ENCODE results near the gene LSMEM2.
A peak's percentile ranks its signal among the peaks of the same experiment; 100 is the strongest.
"Not testable (repeated sequence)": the region's sequence is repeated elsewhere in the genome, so short reads cannot be mapped to it uniquely, and the experiment has no call there.

Gene LSMEM2

GRCh38 chr3:50278880-50279224 is at the start of gene LSMEM2:
Gene LSMEM2, plus strand, starts transcription at chr3:50279087. Its CDS starts 27 bp downstream, at chr3:50279114.
- DNase-seq (ENCODE audit: low read depth in 2 of 2), result no peak

- DNase-seq (ENCODE audit: low read depth in 2 of 2), result no peak
Observed at GRCh38 chr3:50229490-50229889, 49.4 kb upstream of the LSMEM2 start.

- DNase-seq (ENCODE audit: low read depth in 2 of 2), result no peak
Observed at GRCh38 chr3:50230104-50230793, 48.6 kb upstream of the LSMEM2 start.

- no peak for DNase-seq (ENCODE audit: low read depth in 2 of 2)
Observed at GRCh38 chr3:50230794-50231125, 48.1 kb upstream of the LSMEM2 start.

- no peak for DNase-seq (ENCODE audit: low read depth in 2 of 2)
Observed at GRCh38 chr3:50231581-50231980, 47.3 kb upstream of the LSMEM2 start.

GRCh38 chr3:50232303-50232702 is 46.6 kb upstream of the LSMEM2 start:
- DNase-seq (ENCODE audit: low read depth in 2 of 2), result no peak

- no peak for DNase-seq (ENCODE audit: low read depth in 2 of 2)
Observed at GRCh38 chr3:50233176-50233575, 45.7 kb upstream of the LSMEM2 start.

GRCh38 chr3:50235716-50236483 is 43.0 kb upstream of the LSMEM2 start, which contains the start of gene GNAI2:
Gene GNAI2, plus strand, starts transcription at chr3:50236204. Its CDS starts 132 bp downstream, at chr3:50236336.
- peak; percentile 96 to 99 for DNase-seq (ENCODE audit: low read depth in 2 of 2)

GRCh38 chr3:50236484-50237132 is 42.3 kb upstream of the LSMEM2 start:
- no peak for DNase-seq (ENCODE audit: low read depth in 2 of 2)

GRCh38 chr3:50237133-50237651 is 41.7 kb upstream of the LSMEM2 start:
- peak in 1 of 2 donors; percentile 23 for DNase-seq (ENCODE audit: low read depth in 2 of 2)

GRCh38 chr3:50237754-50238548 is 40.9 kb upstream of the LSMEM2 start:
- DNase-seq (ENCODE audit: low read depth in 2 of 2), result peak; percentile 79 to 86

GRCh38 chr3:50238549-50239026 is 40.3 kb upstream of the LSMEM2 start:
- no peak for DNase-seq (ENCODE audit: low read depth in 2 of 2)

GRCh38 chr3:50239649-50240048 is 39.2 kb upstream of the LSMEM2 start:
- DNase-seq (ENCODE audit: low read depth in 2 of 2), result no peak

GRCh38 chr3:50241163-50241562 is 37.7 kb upstream of the LSMEM2 start:
- DNase-seq (ENCODE audit: low read depth in 2 of 2), result no peak

GRCh38 chr3:50241713-50242380 is 37.0 kb upstream of the LSMEM2 start:
- DNase-seq (ENCODE audit: low read depth in 2 of 2), result no peak

GRCh38 chr3:50242381-50242770 is 36.5 kb upstream of the LSMEM2 start:
- no peak for DNase-seq (ENCODE audit: low read depth in 2 of 2)

- peak in 1 of 2 donors; percentile 23 for DNase-seq (ENCODE audit: low read depth in 2 of 2)
Observed at GRCh38 chr3:50242851-50243542, 35.9 kb upstream of the LSMEM2 start.

- DNase-seq (ENCODE audit: low read depth in 2 of 2), result no peak
Observed at GRCh38 chr3:50243543-50243895, 35.4 kb upstream of the LSMEM2 start.

- DNase-seq (ENCODE audit: low read depth in 2 of 2), result not testable (repeated sequence)
Observed at GRCh38 chr3:50244813-50245212, 34.1 kb upstream of the LSMEM2 start.

- DNase-seq (ENCODE audit: low read depth in 2 of 2), result no peak
Observed at GRCh38 chr3:50245251-50245745, 33.6 kb upstream of the LSMEM2 start.

All from stimulated activated CD4-positive, alpha-beta T cell treated with anti-CD3 and anti-CD28 coated beads, Interleukin-4, amount 100 ng/mL, for 48 hours (primary cell).